ENCODE measurements around the gene CTCF. TPM values are rescaled to one million over a fixed set of nuclear protein-coding genes. Genes with fewer than 3 reads are reported as not detected.

The CTCF gene, protein sequence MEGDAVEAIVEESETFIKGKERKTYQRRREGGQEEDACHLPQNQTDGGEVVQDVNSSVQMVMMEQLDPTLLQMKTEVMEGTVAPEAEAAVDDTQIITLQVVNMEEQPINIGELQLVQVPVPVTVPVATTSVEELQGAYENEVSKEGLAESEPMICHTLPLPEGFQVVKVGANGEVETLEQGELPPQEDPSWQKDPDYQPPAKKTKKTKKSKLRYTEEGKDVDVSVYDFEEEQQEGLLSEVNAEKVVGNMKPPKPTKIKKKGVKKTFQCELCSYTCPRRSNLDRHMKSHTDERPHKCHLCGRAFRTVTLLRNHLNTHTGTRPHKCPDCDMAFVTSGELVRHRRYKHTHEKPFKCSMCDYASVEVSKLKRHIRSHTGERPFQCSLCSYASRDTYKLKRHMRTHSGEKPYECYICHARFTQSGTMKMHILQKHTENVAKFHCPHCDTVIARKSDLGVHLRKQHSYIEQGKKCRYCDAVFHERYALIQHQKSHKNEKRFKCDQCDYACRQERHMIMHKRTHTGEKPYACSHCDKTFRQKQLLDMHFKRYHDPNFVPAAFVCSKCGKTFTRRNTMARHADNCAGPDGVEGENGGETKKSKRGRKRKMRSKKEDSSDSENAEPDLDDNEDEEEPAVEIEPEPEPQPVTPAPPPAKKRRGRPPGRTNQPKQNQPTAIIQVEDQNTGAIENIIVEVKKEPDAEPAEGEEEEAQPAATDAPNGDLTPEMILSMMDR
- 21.7 and 36.6 TPM in 2 replicates for total RNA-seq

GRCh38 chr16:67562526-67562917 is at the start of gene CTCF:
Gene CTCF, plus strand, starts transcription at chr16:67562526. Its CDS starts 48,307 bp downstream, at chr16:67610833.

DNA sequence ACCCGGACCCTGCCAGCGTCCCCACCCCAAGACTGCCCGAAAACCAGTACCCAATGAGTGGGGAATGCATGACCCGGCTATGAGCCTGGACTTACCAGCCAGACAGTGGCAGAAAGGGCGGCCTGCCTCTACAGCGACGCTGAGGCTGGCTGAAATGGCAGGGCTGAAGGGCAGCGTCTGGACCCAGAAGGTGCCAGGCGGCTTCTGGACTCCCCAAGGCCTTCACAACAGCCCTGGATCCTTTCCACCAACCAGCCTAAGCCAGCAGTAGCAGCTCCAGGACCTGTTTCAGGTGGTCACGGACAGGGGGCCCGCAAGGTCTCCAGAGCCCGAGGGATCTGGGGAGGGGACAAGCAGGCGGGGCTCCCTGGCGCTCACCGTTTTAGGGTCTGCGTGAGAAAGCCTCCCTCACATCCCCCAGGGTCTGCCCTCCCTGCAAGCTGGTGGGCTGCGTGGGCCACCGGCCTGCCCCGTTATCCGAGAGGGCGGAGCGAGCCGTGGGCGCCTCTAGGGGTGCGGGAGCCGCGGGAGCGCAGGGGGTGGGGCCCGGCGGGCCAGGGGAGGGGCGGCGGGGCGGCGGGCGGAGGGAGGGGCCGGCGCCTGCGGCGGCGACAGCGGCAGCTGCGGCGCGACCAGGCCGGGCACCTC is 34.0 kb upstream of the CTCF start, which contains the start of gene RIPOR1:
Gene RIPOR1, plus strand, starts transcription at position 608 of the 648 bp plus-strand sequence. CDS start 9,618 bp downstream, outside the sequence.

DNA sequence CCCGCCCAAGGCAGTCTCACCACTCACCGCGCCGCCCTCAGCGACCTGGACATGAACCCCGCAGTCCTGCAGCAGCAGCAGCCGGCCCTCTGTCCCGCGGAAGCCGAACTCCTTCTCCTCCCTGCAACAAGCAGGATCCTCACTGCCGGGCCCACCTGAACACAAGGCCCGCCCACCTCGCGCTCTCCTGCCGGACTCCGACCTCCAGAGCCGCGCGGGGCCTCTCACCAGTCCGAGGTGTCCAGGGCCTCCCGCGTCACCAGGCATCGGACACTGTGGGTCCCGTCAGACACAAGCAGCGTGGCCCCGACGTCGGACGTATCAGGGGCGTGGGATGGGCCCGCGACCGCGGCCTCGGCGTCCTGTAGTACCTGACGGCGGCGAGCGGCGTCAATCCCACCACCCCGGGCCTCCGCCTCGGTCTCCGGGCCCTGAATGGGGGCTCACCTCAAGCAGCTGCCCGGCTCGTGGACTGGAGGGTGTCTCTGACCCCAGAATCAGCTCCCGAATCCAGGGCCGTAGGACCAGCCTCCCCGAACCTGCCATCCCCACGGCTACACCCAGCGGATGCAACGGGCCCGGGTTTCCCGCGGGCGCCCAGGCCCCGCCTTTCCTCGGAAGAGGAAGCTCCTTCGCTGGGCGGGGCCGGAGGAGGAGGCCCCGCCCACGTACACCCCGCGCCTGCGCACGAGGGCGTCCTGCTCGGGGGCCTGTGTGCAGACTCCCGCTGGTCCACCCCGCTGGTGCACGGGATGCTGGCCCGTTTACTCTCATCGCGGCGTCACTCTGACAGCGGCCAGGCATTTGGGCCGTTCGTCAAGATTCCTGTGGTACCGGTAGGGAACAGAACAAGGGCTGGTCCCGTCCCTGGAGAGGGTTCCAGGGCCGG is 97.6 kb downstream of the CTCF start, which contains the start of gene ACD:
Gene ACD, minus strand, starts transcription at position 586 of the 889 bp plus-strand sequence. Its CDS starts 40 bp downstream, at position 546.

GRCh38 chr16:67660564-67661028 is 98.3 kb downstream of the CTCF start, which contains the start of gene PARD6A:
Gene PARD6A, plus strand, starts transcription at chr16:67660960. Its CDS starts 79 bp downstream, at chr16:67661039.

GRCh38 chr16:67666559-67667452 is 104.5 kb downstream of the CTCF start, which contains the start of the genes C16orf86 and ENKD1:
Gene C16orf86, plus strand, starts transcription at chr16:67666814. Its CDS starts 157 bp downstream, at chr16:67666971.
Gene ENKD1, minus strand, starts transcription at chr16:67666750. Its CDS starts 308 bp downstream, at chr16:67666442.

Other genes starting within 250 kb of the CTCF start
- gene KCTD19, start 235.8 kb upstream of the CTCF start, total RNA-seq = 0.24 TPM in 1 of 2 replicates, not detected in the other
- 0.13 TPM in 1 of 2 replicates, not detected in the other for gene LRRC36, start 235.7 kb upstream of the CTCF start, total RNA-seq
- 0.91 and 4.2 TPM in 2 replicates for gene TPPP3, start 169.0 kb upstream of the CTCF start, total RNA-seq
- 3.5 and 9.7 TPM in 2 replicates for gene ZDHHC1, start 146.0 kb upstream of the CTCF start, total RNA-seq
- 2.7 TPM in 1 of 2 replicates, not detected in the other for gene HSD11B2, start 131.4 kb upstream of the CTCF start, total RNA-seq
- gene ATP6V0D1, start 81.4 kb upstream of the CTCF start, total RNA-seq = 115 and 125 TPM in 2 replicates
- not detected in 2 replicates for gene AGRP, start 79.0 kb upstream of the CTCF start, total RNA-seq
- 23.4 and 28.3 TPM in 2 replicates for gene RIPOR1, start 33.7 kb upstream of the CTCF start, total RNA-seq
- gene CARMIL2, start 82.6 kb downstream of the CTCF start, total RNA-seq = 0.91 and 2.4 TPM in 2 replicates
- gene ACD, start 97.7 kb downstream of the CTCF start, total RNA-seq = 27.3 and 27.9 TPM in 2 replicates
- gene PARD6A, start 98.4 kb downstream of the CTCF start, total RNA-seq = 0.16 and 1.7 TPM in 2 replicates
- gene ENKD1, start 104.2 kb downstream of the CTCF start, total RNA-seq = 12.8 and 26.7 TPM in 2 replicates
- gene C16orf86, start 104.3 kb downstream of the CTCF start, total RNA-seq = 2.3 and 11.7 TPM in 2 replicates
- gene GFOD2, start 156.8 kb downstream of the CTCF start, total RNA-seq = 9.3 and 12.3 TPM in 2 replicates
- gene RANBP10, start 244.0 kb downstream of the CTCF start, total RNA-seq = 5.7 and 6.9 TPM in 2 replicates
- gene TSNAXIP1, start 244.4 kb downstream of the CTCF start, total RNA-seq = 0.16 and 0.26 TPM in 2 replicates

Measured in epithelial cell of alveolus of lung (primary cell).